Measurements from ENCODE around the gene DHH. TPM values are rescaled to one million over a fixed set of nuclear protein-coding genes. Genes with fewer than 3 reads are reported as not detected.
"Not testable (repeated sequence)": the region's sequence is repeated elsewhere in the genome, so short reads cannot be mapped to it uniquely, and the experiment has no call there.

DHH gene
- total RNA-seq, 1 experiment from 2014 or later, result not detected

DNA sequence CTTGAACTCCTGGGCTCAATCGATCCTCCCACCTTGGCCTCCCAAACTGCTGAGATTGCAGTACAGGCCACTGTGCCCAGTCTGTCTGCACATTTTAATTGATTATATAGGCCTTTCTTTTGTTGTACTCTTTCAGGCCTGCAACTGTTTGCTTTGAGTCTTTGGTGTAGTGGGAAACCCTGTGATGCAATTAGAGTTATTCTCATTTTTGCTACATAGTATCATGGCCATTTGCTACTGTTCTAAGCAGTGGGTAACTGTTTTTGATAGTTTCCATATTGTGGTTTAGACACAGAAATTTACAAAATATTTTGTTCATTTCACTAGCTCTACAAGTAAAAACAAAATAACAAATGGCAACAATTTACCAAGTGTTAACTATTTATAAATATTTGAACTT is 42.9 kb upstream of the DHH start:
- CTCF ChIA-PET, result interaction anchor here (1.2 kb wide), 1 partner anchor 75 kb away, joined by 3 read pairs; no protein-coding TSS in a partner anchor
- H3K27ac Mint-ChIP-seq (ENCODE audit: low read depth, unreplicated experiment), result no peak overlapping the region
- H3K4me1 Mint-ChIP-seq (ENCODE audit: insufficient read depth, unreplicated experiment), result peaks cover 5% of the 10 kb centered on the region
- TF ChIP-seq, protein P1, sequence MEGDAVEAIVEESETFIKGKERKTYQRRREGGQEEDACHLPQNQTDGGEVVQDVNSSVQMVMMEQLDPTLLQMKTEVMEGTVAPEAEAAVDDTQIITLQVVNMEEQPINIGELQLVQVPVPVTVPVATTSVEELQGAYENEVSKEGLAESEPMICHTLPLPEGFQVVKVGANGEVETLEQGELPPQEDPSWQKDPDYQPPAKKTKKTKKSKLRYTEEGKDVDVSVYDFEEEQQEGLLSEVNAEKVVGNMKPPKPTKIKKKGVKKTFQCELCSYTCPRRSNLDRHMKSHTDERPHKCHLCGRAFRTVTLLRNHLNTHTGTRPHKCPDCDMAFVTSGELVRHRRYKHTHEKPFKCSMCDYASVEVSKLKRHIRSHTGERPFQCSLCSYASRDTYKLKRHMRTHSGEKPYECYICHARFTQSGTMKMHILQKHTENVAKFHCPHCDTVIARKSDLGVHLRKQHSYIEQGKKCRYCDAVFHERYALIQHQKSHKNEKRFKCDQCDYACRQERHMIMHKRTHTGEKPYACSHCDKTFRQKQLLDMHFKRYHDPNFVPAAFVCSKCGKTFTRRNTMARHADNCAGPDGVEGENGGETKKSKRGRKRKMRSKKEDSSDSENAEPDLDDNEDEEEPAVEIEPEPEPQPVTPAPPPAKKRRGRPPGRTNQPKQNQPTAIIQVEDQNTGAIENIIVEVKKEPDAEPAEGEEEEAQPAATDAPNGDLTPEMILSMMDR (IDR thresholded peaks at IDR 0.05; ENCODE audit: unreplicated experiment), result no peak
- POLR2A ChIA-PET, result interaction anchor here (1.7 kb wide), 1 partner anchor 27 kb away, joined by 3 read pairs; no protein-coding TSS in a partner anchor
- intact Hi-C loops (cut with micrococcal nuclease), result no loop called here
- H3K9me3 Mint-ChIP-seq (ENCODE audit: unreplicated experiment), result no peaks in the 10 kb centered on the region
- no peak for DNase-seq (ENCODE audit: unreplicated experiment)
- H3K36me3 Mint-ChIP-seq (ENCODE audit: insufficient read depth, unreplicated experiment), result no peaks in the 10 kb centered on the region
- no TSS peak for BruUV-seq (replicated peaks)
- H3K27me3 Mint-ChIP-seq (ENCODE audit: insufficient read depth, unreplicated experiment), result no peaks in the 10 kb centered on the region
- H3K4me3 Mint-ChIP-seq (ENCODE audit: unreplicated experiment), result no peak overlapping the region

DNA sequence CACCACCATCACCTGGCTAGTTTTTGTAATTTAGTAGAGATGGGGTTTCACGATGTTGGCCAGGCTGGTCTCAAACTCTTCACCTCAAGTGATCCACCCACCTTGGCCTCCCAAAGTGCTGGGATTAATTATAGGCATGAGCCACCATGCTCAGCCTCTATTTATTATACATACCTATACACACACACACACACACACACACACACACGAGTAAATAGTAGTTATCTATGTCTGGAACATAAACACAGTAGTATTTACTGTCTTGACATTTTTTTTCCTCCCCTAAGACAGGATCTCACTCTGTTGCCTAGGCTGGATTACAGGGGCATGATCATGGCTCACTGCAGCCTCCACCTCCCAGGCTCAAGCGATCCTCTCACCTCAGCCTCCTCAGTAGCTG is 42.4 kb upstream of the DHH start:
- H3K4me3 Mint-ChIP-seq (ENCODE audit: unreplicated experiment); H3K9me3 Mint-ChIP-seq (ENCODE audit: unreplicated experiment); BruUV-seq (replicated peaks); H3K36me3 Mint-ChIP-seq (ENCODE audit: insufficient read depth, unreplicated experiment); H3K27me3 Mint-ChIP-seq (ENCODE audit: insufficient read depth, unreplicated experiment); H3K4me1 Mint-ChIP-seq (ENCODE audit: insufficient read depth, unreplicated experiment); intact Hi-C loops (cut with micrococcal nuclease); DNase-seq (ENCODE audit: unreplicated experiment); H3K27ac Mint-ChIP-seq (ENCODE audit: low read depth, unreplicated experiment): not testable (repeated sequence)
- CTCF ChIA-PET, result interaction anchor here (1.2 kb wide), 1 partner anchor 74 kb away, joined by 3 read pairs; no protein-coding TSS in a partner anchor
- POLR2A ChIA-PET, result interaction anchor here (1.7 kb wide), 1 partner anchor 27 kb away, joined by 3 read pairs; no protein-coding TSS in a partner anchor

DNA sequence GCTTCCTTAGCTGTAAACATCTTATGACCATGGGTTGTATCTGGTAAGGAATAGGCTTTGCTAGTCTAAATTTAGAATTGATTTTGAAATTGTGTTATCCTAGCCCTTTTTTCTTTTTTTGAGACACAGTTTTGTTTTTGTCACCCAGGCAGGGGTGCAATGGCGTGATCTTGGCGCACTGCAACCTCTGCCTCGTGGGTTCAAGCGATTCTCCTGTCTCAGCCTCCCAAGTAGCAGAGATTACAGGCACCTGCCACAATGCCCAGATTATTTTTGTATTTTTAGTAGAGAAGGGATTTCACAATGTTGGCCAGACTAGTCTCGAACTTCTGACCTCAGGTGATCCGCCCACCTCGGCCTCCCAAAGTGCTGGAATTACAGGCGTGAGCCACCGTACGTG is 39.0 kb upstream of the DHH start:
- H3K36me3 Mint-ChIP-seq (ENCODE audit: insufficient read depth, unreplicated experiment), result peaks cover 26% of the 10 kb centered on the region
- H3K9me3 Mint-ChIP-seq (ENCODE audit: unreplicated experiment), result no peaks in the 10 kb centered on the region
- ChIA-PET POLR2A (interaction anchor here (0.6 to 4.9 kb wide), 12 partner anchors 9 to 233 kb away, joined by 3 to 182 read pairs (median 23); partner anchors contain the start of genes KMT2D, LMBR1L, SPATS2 and TUBA1A), CTCF (interaction anchor here (0.7 to 2.2 kb wide), 3 partner anchors 45 to 130 kb away, joined by 3 to 17 read pairs (median 4); no protein-coding TSS in a partner anchor)
- peaks cover 4% of the 10 kb centered on the region for H3K4me1 Mint-ChIP-seq (ENCODE audit: insufficient read depth, unreplicated experiment)
- BruUV-seq (replicated peaks), result no TSS peak
- peak overlapping the region; percentile 94 for H3K4me3 Mint-ChIP-seq (ENCODE audit: unreplicated experiment)
- H3K27me3 Mint-ChIP-seq (ENCODE audit: insufficient read depth, unreplicated experiment), result no peaks in the 10 kb centered on the region
- DNase-seq (ENCODE audit: unreplicated experiment), result no peak
- peak overlapping the region; percentile 96 for H3K27ac Mint-ChIP-seq (ENCODE audit: low read depth, unreplicated experiment)
- TF ChIP-seq, protein P1 (IDR thresholded peaks at IDR 0.05; ENCODE audit: unreplicated experiment), result no peak
- intact Hi-C loops (cut with micrococcal nuclease), result no loop called here

DNA sequence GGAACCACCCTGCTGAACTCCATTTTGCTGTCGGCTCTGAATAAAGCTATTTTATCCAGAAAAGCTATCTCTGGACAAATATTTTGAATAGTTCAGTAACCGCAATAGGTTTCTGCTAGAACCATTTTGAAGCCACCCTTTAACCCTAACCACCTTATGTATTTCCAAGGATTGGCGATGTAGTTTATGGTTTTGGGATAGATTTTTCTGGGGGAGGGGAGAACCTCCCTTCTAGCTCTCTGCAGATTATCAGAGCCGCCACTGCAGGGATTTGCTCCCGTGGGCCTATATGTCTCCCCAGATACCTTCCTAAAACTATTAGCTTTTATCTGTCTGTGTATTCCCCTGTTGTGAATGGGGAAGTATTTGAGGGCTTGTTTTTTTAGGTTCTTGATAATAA is 38.4 kb upstream of the DHH start:
- peak; percentile 17 for DNase-seq (ENCODE audit: unreplicated experiment)
- Mint-ChIP-seq H3K4me3 (ENCODE audit: unreplicated experiment) (peak overlapping the region; percentile 94), H3K36me3 (ENCODE audit: insufficient read depth, unreplicated experiment) (peaks cover 31% of the 10 kb centered on the region), H3K9me3 (ENCODE audit: unreplicated experiment) (no peaks in the 10 kb centered on the region), H3K27me3 (ENCODE audit: insufficient read depth, unreplicated experiment) (no peaks in the 10 kb centered on the region), H3K27ac (ENCODE audit: low read depth, unreplicated experiment) (peak overlapping the region; percentile 96), H3K4me1 (ENCODE audit: insufficient read depth, unreplicated experiment) (no peaks in the 10 kb centered on the region)
- no TSS peak for BruUV-seq (replicated peaks)
- POLR2A ChIA-PET, result interaction anchor here (0.5 to 4.9 kb wide), 20 partner anchors 10 to 485 kb away, joined by 3 to 182 read pairs (median 12); partner anchors contain the start of genes ARF3, DDX23, KMT2D and LMBR1L
- intact Hi-C loops (cut with micrococcal nuclease), result no loop called here
- CTCF ChIA-PET, result interaction anchor here (0.6 to 2.2 kb wide), 5 partner anchors 13 to 130 kb away, joined by 3 to 17 read pairs (median 4); partner anchors contain the start of gene TUBA1A
- TF ChIP-seq, protein P1 (IDR thresholded peaks at IDR 0.05; ENCODE audit: unreplicated experiment), result no peak

Data from MCF 10A (cell line).